WTC11 (cell line): ENCODE data around the gene PAWR.

Experiments
- TF ChIP-seq, protein P1 (sequence below): sonication (generic); formaldehyde crosslinking; IDR thresholded peaks from 2 replicates; pipeline ENCODE4 v1.8.1; 2022; ENCODE audit warnings: missing genetic modification reagents, borderline replicate concordance
- TF ChIP-seq, protein P2 (sequence below): sonication (generic); formaldehyde crosslinking; conservative IDR thresholded peaks from 2 replicates; pipeline ENCODE4 v1.8.1; 2022; ENCODE audit warnings: mild to moderate bottlenecking, missing genetic modification reagents

GRCh38 chr12:79637093-79637492, 53.7 kb downstream of the PAWR start:
- TF ChIP-seq, protein P1, sequence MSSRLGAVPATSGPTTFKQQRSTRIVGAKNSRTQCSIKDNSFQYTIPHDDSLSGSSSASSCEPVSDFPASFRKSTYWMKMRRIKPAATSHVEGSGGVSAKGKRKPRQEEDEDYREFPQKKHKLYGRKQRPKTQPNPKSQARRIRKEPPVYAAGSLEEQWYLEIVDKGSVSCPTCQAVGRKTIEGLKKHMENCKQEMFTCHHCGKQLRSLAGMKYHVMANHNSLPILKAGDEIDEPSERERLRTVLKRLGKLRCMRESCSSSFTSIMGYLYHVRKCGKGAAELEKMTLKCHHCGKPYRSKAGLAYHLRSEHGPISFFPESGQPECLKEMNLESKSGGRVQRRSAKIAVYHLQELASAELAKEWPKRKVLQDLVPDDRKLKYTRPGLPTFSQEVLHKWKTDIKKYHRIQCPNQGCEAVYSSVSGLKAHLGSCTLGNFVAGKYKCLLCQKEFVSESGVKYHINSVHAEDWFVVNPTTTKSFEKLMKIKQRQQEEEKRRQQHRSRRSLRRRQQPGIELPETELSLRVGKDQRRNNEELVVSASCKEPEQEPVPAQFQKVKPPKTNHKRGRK (CRISPR knock-in tag) = no peak
- TF ChIP-seq, protein P2, sequence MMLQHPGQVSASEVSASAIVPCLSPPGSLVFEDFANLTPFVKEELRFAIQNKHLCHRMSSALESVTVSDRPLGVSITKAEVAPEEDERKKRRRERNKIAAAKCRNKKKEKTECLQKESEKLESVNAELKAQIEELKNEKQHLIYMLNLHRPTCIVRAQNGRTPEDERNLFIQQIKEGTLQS (CRISPR knock-in tag) = no peak
